Coronary artery (tissue), 2 donors: ENCODE measurements around the gene FBXW12.

Experiments
- DNase-seq: peaks from one replicate; pipeline ENCODE4 v3.0.0-alpha.2; 2017; ENCODE audit warnings: low spot score
- H3K27ac ChIP-seq, 2 donors: fragments of 200-600 bp; sonication (generic); one replicate each; pipeline ENCODE4 v1.5.1; 2016 to 2019
- H3K4me3 ChIP-seq: fragments of 200-600 bp; sonication (generic); 2 replicates; pipeline ENCODE4 v1.5.1; 2016; ENCODE audit warnings: mild to moderate bottlenecking, moderate library complexity
- CTCF ChIP-seq: fragments of 200-600 bp; sonication (generic); IDR thresholded peaks from one replicate; pipeline ENCODE4 v1.5.1; 2019; ENCODE audit warnings: antibody characterized with exemption

The FBXW12 gene

GRCh38 chr3:48436855-48437254 lies 64.8 kb downstream of the FBXW12 start:
- Histone ChIP-seq H3K4me3 (no peak overlapping the region), H3K27ac (no peak overlapping the region)
- DNase-seq, result peak; percentile 65
- no peak for TF ChIP-seq CTCF

- H3K4me3 ChIP-seq, result no peak overlapping the region
- TF ChIP-seq CTCF, result no peak
- no peak for DNase-seq
Observed at GRCh38 chr3:48437812-48438211, 65.8 kb downstream of the FBXW12 start.

GRCh38 chr3:48439820-48440589 lies 68.0 kb downstream of the FBXW12 start, which contains the start of the genes CCDC51 and TMA7:
Gene CCDC51, minus strand, starts transcription at chr3:48440119. Its CDS starts 4,991 bp downstream, at chr3:48435128.
Gene TMA7, plus strand, starts transcription at chr3:48440257. Its CDS starts 40 bp downstream, at chr3:48440297.
- peak; percentile 99 for DNase-seq
- Histone ChIP-seq H3K27ac (peak within 1 kb of the TSS; percentile 82 to 97), H3K4me3 (peak within 1 kb of the TSS; percentile 94)
- TF ChIP-seq CTCF, result no peak

More at GRCh38 chr3:48437812-48438211, 65.8 kb downstream of the FBXW12 start:
- no peak overlapping the region for H3K27ac ChIP-seq

GRCh38 chr3:48440590-48440958 lies 68.6 kb downstream of the FBXW12 start:
- peak overlapping the region; percentile 94 for H3K4me3 ChIP-seq
- no peak for TF ChIP-seq CTCF
- peak; percentile 73 for DNase-seq
- H3K27ac ChIP-seq, result peak overlapping the region; percentile 82 to 97

GRCh38 chr3:48441940-48442339 lies 69.9 kb downstream of the FBXW12 start:
- TF ChIP-seq CTCF, result no peak
- Histone ChIP-seq H3K27ac (no peak overlapping the region), H3K4me3 (peak overlapping the region; percentile 1)
- no peak for DNase-seq
